DOHH2 (cell line): ENCODE measurements around the gene KRTAP16-1.

Experiments used
- H3F3A ChIP-seq: fragments of 200-600 bp; sonication (generic), shearing (Covaris generic); 2 replicates; pipeline ENCODE4 v1.6.0; 2016; ENCODE audit warnings: antibody characterized with exemption, mild to moderate bottlenecking; ENCODE audit not compliant: control insufficient read depth, insufficient read depth
- H3K27ac ChIP-seq: fragments of 200-600 bp; sonication (generic); 2 replicates; pipeline ENCODE4 v1.5.1; 2014; ENCODE audit warnings: low read depth, mild to moderate bottlenecking, low read length, moderate library complexity
- H3K27me3 ChIP-seq: fragments of 200-600 bp; sonication (generic); 2 replicates; pipeline ENCODE4 v1.6.1; 2014; ENCODE audit warnings: mild to moderate bottlenecking, low read length, mixed read lengths; ENCODE audit not compliant: control insufficient read depth
- H3K36me3 ChIP-seq: fragments of 200-600 bp; sonication (generic); 2 replicates; pipeline ENCODE4 v1.6.1; 2014; ENCODE audit warnings: mild to moderate bottlenecking, low read length, moderate library complexity, mixed read lengths; ENCODE audit not compliant: control insufficient read depth
- H3K4me1 ChIP-seq: fragments of 200-600 bp; sonication (generic); 2 replicates; pipeline ENCODE4 v1.6.1; 2014; ENCODE audit warnings: mild to moderate bottlenecking, low read length, mixed read lengths; ENCODE audit not compliant: control insufficient read depth
- H3K4me2 ChIP-seq: fragments of 200-600 bp; sonication (generic); 2 replicates; pipeline ENCODE4 v1.6.0; 2014; ENCODE audit warnings: mild to moderate bottlenecking, low read length, moderate library complexity
- H3K4me3 ChIP-seq: fragments of 200-600 bp; sonication (generic); 2 replicates; pipeline ENCODE4 v1.5.1; 2014; ENCODE audit warnings: mild to moderate bottlenecking, low read length, mixed read lengths
- H3K79me2 ChIP-seq: fragments of 200-600 bp; sonication (generic); 2 replicates; pipeline ENCODE4 v1.6.1; 2014; ENCODE audit warnings: mild to moderate bottlenecking, low read length, mixed read lengths; ENCODE audit not compliant: control insufficient read depth
- H3K9me2 ChIP-seq: fragments of 200-600 bp; sonication (generic); replicated peaks from 2 replicates; pipeline ENCODE4 v1.6.1; 2014; ENCODE audit warnings: mild to moderate bottlenecking, low read length, mixed read lengths; ENCODE audit not compliant: control insufficient read depth
- H3K9me3 ChIP-seq: fragments of 200-600 bp; sonication (generic); 2 replicates; pipeline ENCODE4 v1.6.1; 2014; ENCODE audit warnings: antibody characterized with exemption, low read length, mixed read lengths; ENCODE audit not compliant: control insufficient read depth, insufficient read depth
- H4K20me1 ChIP-seq: fragments of 200-600 bp; sonication (generic); 2 replicates; pipeline ENCODE4 v1.6.0; 2014; ENCODE audit warnings: low read depth, mild to moderate bottlenecking, antibody characterized with exemption, low read length, moderate library complexity; ENCODE audit not compliant: control insufficient read depth, insufficient read depth
- EZH2phosphoT487 ChIP-seq: fragments of 200-600 bp; sonication (generic); IDR thresholded peaks from 2 replicates; pipeline ENCODE4 v1.6.1; 2017; ENCODE audit warnings: borderline replicate concordance, mild to moderate bottlenecking, antibody characterized with exemption, low read length, moderate library complexity, mixed read lengths
- TF ChIP-seq, protein P1 (sequence below): fragments of 200-600 bp; sonication (generic); IDR thresholded peaks from one replicate; pipeline ENCODE4 v1.5.1; 2014; ENCODE audit warnings: antibody characterized with exemption, mild to moderate bottlenecking, low read depth, low read length; ENCODE audit not compliant: poor library complexity, severe bottlenecking

The KRTAP16-1 gene

DNA sequence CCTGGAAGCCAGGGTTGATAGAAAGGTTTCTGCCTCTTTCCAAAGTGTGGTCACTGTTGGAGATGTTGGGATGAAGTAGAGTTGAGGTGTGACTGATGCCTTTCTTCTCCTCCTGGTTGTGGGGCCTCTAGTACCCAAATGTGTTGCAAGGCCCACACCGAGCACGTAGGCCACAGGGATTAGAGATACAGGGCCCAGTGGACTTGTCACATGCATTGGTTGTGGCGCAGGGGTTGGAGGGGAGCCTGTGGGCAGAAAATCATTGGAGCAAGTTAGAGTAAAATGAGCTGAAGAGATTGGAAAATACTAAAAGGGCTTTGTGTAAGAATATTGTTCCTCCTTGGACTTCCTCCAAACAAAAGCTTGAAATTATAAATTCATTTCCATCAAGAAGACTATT, 36.9 kb upstream of the KRTAP16-1 start:
- H3K4me2 ChIP-seq = no peak overlapping the region
- H3K4me1 ChIP-seq = no peaks in the 10 kb centered on the region
- no peaks in the 10 kb centered on the region for H3K79me2 ChIP-seq
- H3K9me3 ChIP-seq = 0 out of 2 replicates have a peak, but pooled peaks cover 3% of the 10 kb centered on the region
- H3K27ac ChIP-seq = no peak overlapping the region
- no peaks in the 10 kb centered on the region for H3K27me3 ChIP-seq
- no peak overlapping the region for H3K4me3 ChIP-seq
- H3K36me3 ChIP-seq = no peaks in the 10 kb centered on the region
- H3K9me2 ChIP-seq = no peaks in the 10 kb centered on the region
- no peak for TF ChIP-seq EZH2phosphoT487
- TF ChIP-seq, protein P1, sequence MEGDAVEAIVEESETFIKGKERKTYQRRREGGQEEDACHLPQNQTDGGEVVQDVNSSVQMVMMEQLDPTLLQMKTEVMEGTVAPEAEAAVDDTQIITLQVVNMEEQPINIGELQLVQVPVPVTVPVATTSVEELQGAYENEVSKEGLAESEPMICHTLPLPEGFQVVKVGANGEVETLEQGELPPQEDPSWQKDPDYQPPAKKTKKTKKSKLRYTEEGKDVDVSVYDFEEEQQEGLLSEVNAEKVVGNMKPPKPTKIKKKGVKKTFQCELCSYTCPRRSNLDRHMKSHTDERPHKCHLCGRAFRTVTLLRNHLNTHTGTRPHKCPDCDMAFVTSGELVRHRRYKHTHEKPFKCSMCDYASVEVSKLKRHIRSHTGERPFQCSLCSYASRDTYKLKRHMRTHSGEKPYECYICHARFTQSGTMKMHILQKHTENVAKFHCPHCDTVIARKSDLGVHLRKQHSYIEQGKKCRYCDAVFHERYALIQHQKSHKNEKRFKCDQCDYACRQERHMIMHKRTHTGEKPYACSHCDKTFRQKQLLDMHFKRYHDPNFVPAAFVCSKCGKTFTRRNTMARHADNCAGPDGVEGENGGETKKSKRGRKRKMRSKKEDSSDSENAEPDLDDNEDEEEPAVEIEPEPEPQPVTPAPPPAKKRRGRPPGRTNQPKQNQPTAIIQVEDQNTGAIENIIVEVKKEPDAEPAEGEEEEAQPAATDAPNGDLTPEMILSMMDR = no peak
- no peaks in the 10 kb centered on the region for H3F3A ChIP-seq
- H4K20me1 ChIP-seq = no peaks in the 10 kb centered on the region

DNA sequence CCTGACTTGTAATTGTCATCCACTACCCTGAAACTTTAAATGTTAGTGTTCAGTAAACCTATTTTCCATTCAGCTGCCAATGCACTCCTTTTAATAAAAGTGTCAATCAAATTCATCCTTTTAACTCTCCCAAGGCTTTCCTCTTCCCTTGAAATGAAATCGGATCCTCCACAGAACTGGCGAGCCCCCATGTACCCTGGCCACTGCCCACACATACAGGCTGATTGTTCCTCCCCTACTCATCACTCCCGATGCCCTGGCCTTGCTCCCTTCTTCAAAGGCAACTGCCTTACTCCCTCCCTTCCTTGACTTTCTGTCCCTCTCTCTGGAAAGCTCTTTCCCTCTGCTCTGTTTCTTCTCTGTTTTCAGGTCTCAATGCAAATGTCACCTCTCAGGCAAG, 33.9 kb upstream of the KRTAP16-1 start:
- TF ChIP-seq EZH2phosphoT487 = no peak
- TF ChIP-seq, protein P1 = no peak
- Histone ChIP-seq H3K9me3 (0 out of 2 replicates have a peak, but pooled peaks cover 3% of the 10 kb centered on the region), H3K4me3 (no peak overlapping the region)

DNA sequence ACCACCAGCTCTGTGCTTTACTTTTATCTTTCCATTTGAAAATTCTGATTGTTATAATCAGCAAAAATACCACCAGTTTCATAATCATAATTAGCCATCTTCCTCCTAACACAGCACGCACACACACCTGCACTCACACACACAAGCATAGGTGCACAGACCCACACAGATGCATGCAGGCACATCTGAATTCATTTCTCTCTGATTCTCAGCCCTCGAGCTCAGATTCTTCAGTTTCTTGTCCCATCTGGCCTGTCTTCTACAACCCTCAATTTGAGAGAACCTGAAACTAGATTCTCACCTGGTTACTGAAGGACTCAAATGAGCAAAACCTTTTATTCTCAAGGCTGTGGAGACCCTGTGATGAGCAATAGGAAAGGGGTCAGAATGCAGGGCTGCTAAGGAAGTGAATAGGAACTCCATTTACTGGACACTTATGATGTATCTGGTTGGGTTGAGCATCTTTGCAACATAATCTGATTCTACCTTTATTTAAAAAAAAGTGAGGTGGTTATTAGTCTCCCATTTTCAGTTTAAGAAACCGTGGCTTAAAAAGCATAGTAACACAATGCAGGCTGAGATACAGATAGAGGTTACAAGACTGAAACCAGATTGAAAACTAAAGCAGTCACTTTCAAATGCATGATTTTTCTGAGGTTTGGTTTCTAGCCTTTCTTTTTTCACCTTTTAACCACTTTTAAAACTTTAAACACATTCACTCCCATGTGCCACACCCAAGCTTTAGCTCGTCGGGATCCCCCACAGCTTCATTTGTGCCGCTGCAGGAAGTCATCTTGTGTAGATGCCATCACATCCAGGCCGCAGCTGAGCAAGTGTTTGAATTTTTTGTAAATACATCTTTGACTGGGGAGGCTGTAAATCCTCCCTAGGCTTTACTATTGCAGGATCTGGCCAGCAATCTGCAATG, 32.1 kb upstream of the KRTAP16-1 start:
- no peak for TF ChIP-seq EZH2phosphoT487
- TF ChIP-seq, protein P1 = no peak
- no peaks in the 10 kb centered on the region for H3K79me2 ChIP-seq
- no peak overlapping the region for H3K4me3 ChIP-seq
- no peaks in the 10 kb centered on the region for H3F3A ChIP-seq
- H3K4me1 ChIP-seq = peaks cover 15% of the 10 kb centered on the region
- H3K36me3 ChIP-seq = no peaks in the 10 kb centered on the region
- 0 out of 2 replicates have a peak, but pooled peaks cover 3% of the 10 kb centered on the region for H3K9me3 ChIP-seq
- H3K4me2 ChIP-seq = no peak overlapping the region
- no peaks in the 10 kb centered on the region for H4K20me1 ChIP-seq
- H3K9me2 ChIP-seq = no peaks in the 10 kb centered on the region
- no peaks in the 10 kb centered on the region for H3K27me3 ChIP-seq
- H3K27ac ChIP-seq = no peak overlapping the region

More for the DNA sequence above, 33.9 kb upstream of the KRTAP16-1 start:
- H3K27me3 ChIP-seq = no peaks in the 10 kb centered on the region
- no peak overlapping the region for H3K4me2 ChIP-seq
- no peaks in the 10 kb centered on the region for H3K36me3 ChIP-seq
- no peak overlapping the region for H3K27ac ChIP-seq
- H3F3A ChIP-seq = no peaks in the 10 kb centered on the region
- H3K4me1 ChIP-seq = peaks cover 15% of the 10 kb centered on the region
- no peaks in the 10 kb centered on the region for H4K20me1 ChIP-seq
- no peaks in the 10 kb centered on the region for H3K79me2 ChIP-seq
- no peaks in the 10 kb centered on the region for H3K9me2 ChIP-seq
